ENCODE data around the gene DMAC2.
A peak's percentile ranks its signal among the peaks of the same experiment; 100 is the strongest.

Gene DMAC2

DNA sequence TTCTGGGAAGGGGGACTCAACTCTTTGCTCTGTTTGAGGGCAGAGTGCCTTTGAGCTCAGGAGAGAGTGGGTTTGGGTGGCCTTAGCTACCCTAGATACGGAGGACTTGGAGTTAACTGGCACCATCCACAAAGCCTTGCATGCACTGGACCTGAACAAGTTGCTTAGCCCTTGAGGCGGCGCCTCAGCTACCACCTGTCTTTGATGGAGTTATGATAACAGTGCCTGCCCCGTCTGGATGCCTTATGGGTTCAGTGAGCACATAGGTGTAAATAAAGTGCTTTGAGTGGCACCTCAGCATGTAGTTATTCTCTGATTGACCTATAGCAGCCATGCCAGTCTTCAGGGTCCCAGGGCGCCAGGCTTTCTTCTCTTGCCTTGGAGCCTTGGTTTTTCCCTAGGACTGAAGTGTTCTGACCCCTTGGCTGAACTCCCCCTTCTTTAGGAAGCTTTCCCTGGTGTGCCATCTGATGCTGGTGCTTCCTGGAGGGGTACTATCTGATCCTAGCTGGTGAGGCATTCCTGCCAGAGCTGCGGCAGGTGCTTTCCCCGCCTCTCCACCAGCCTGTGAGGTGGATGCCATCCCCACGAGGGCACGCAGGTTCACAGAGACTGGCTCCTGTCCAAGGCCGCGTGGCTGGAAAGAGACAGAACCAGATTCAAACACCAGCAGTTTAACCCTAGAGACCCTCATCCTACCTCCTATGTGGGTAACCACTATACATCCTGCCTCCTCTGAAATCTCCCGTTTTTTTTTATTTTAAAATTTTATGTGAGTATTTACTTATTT is 36.3 kb downstream of the DMAC2 start:
- Histone ChIP-seq H3K36me3 (ENCODE audit: insufficient read depth, low read length) (peaks cover 2% of the 10 kb centered on the region), H3K4me2 (ENCODE audit: low read length) (no peak overlapping the region), H3K9me3 (replicated peaks; ENCODE audit: low read length) (no peaks in the 10 kb centered on the region), H3K4me3 (ENCODE audit: low read length) (no peak overlapping the region), H3K27me3 (ENCODE audit: control insufficient read depth, insufficient read depth, low read length) (no peaks in the 10 kb centered on the region), H3K4me1 (ENCODE audit: control insufficient read depth, insufficient read depth, low read length) (peaks cover 6% of the 10 kb centered on the region), H3K9ac (ENCODE audit: low read depth, low read length) (no peak overlapping the region)

DNA sequence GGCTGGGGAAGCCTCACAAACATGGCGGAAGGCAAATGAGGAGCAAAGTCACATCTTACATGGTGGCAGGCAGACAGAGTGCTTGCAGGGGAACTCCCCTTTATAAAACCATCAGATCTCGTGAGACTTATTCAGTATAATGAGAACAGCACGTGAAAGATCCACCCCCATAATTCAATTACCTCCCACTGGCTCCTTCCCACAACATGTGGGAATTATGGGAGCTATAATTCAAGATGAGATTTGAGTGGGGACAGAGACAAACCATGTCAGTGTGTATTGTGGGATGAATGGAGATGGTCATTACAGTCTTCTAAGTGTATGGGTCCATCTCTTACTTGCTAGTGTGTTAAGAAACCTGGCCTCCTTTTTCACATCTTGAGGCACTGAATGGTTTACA is 37.7 kb downstream of the DMAC2 start:
- Histone ChIP-seq H3K9me3 (replicated peaks; ENCODE audit: low read length) (no peaks in the 10 kb centered on the region), H3K9ac (ENCODE audit: low read depth, low read length) (no peak overlapping the region), H3K4me1 (ENCODE audit: control insufficient read depth, insufficient read depth, low read length) (peaks cover 8% of the 10 kb centered on the region), H3K36me3 (ENCODE audit: insufficient read depth, low read length) (peaks cover 2% of the 10 kb centered on the region), H3K4me2 (ENCODE audit: low read length) (no peak overlapping the region), H3K4me3 (ENCODE audit: low read length) (no peak overlapping the region), H3K27me3 (ENCODE audit: control insufficient read depth, insufficient read depth, low read length) (no peaks in the 10 kb centered on the region)

DNA sequence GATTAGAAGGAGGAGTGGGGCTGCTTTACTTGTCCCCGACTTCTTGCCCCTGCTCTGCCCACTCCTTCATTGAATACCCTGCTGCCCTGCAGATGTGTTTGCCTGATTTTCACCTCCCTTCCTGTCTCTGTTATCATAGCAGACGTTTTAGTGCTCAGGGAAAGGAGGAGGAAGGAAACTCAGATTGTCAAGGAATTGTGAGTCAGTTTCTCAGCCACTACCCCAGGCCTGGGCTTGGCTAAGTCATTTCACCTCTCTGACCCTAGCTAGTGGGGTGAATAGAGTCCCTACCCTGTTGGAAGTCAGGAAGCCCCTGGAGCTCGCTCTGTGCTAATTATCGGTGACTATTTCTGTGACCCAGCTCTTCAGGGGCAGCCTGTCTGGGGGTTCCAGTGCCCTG is 38.2 kb downstream of the DMAC2 start:
- no peak overlapping the region for H3K4me3 ChIP-seq (ENCODE audit: low read length)
- H3K4me2 ChIP-seq (ENCODE audit: low read length), result no peak overlapping the region
- no peaks in the 10 kb centered on the region for H3K9me3 ChIP-seq (replicated peaks; ENCODE audit: low read length)
- peaks cover 2% of the 10 kb centered on the region for H3K36me3 ChIP-seq (ENCODE audit: insufficient read depth, low read length)
- peaks cover 8% of the 10 kb centered on the region for H3K4me1 ChIP-seq (ENCODE audit: control insufficient read depth, insufficient read depth, low read length)
- no peaks in the 10 kb centered on the region for H3K27me3 ChIP-seq (ENCODE audit: control insufficient read depth, insufficient read depth, low read length)
- H3K9ac ChIP-seq (ENCODE audit: low read depth, low read length), result no peak overlapping the region

DNA sequence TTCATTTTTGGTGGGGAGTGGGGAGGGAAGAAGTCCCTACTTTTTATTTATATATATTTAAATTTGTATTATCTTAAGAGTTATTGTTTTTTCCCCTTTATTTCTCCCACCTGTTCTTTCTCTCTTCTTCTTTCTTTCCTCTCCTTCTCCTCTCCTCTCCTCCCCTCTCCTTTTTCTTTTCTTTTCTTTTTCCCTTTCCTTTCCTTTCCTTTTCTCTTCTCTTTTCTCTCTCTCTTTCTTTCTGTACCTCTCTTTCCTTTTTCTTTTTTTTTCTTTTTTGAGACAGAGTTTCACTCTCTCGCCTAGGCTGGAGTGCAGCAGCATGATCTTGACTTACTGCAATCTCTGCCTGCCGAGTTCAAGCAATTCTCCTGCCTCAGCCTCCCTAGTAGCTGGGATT is 40.2 kb downstream of the DMAC2 start:
- Histone ChIP-seq H3K9me3 (replicated peaks; ENCODE audit: low read length) (no peaks in the 10 kb centered on the region), H3K36me3 (ENCODE audit: insufficient read depth, low read length) (peaks cover 2% of the 10 kb centered on the region), H3K27me3 (ENCODE audit: control insufficient read depth, insufficient read depth, low read length) (no peaks in the 10 kb centered on the region), H3K4me2 (ENCODE audit: low read length) (no peak overlapping the region), H3K4me1 (ENCODE audit: control insufficient read depth, insufficient read depth, low read length) (peaks cover 8% of the 10 kb centered on the region), H3K4me3 (ENCODE audit: low read length) (no peak overlapping the region), H3K9ac (ENCODE audit: low read depth, low read length) (no peak overlapping the region)

DNA sequence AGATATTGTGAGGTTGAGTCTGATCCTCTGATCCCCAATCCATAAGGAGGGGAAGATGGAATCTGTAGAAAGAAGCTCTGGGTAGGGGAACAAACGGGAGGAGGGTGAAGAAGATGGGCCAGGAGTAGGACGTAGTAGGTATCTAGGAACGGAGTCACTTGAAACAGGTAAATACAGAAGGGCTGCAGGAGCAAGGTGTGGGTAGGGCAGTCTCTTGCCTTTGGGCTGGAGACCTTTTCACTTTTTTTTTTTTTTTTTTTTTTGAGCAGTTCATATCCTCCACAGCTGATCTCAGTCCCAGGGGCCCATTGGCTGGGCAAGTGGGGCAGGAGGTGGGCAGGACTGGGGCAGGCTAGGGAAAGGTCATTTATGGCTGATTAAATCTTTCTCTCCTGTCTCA is 40.6 kb downstream of the DMAC2 start:
- Histone ChIP-seq H3K36me3 (ENCODE audit: insufficient read depth, low read length) (peaks cover 2% of the 10 kb centered on the region), H3K27me3 (ENCODE audit: control insufficient read depth, insufficient read depth, low read length) (no peaks in the 10 kb centered on the region), H3K9ac (ENCODE audit: low read depth, low read length) (peak overlapping the region; percentile 97), H3K4me3 (ENCODE audit: low read length) (peak overlapping the region; percentile 91), H3K9me3 (replicated peaks; ENCODE audit: low read length) (no peaks in the 10 kb centered on the region), H3K4me1 (ENCODE audit: control insufficient read depth, insufficient read depth, low read length) (peaks cover 8% of the 10 kb centered on the region), H3K4me2 (ENCODE audit: low read length) (peak overlapping the region; percentile 99)

DNA sequence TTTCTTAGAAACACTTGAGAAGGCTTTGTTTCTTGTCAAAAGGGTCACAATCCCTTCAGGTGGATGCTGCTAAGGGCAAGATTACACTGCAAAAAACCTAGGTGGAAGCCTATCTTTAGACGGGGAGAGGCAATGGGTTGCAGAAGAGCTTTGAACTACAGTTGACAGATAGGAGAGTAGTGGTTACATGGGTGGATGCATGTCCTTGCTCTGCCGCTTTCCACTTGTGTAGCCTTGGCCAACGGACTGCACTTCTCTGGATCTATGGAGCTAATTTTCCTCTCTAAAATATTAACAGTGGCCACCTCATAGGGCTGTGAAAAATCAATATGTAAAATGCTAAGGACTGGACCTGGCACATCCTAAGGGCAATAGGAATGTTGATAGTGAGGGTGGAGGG is 41.1 kb downstream of the DMAC2 start:
- Histone ChIP-seq H3K27me3 (ENCODE audit: control insufficient read depth, insufficient read depth, low read length) (no peaks in the 10 kb centered on the region), H3K4me3 (ENCODE audit: low read length) (peak overlapping the region; percentile 91), H3K9ac (ENCODE audit: low read depth, low read length) (peak overlapping the region; percentile 97)

DNA sequence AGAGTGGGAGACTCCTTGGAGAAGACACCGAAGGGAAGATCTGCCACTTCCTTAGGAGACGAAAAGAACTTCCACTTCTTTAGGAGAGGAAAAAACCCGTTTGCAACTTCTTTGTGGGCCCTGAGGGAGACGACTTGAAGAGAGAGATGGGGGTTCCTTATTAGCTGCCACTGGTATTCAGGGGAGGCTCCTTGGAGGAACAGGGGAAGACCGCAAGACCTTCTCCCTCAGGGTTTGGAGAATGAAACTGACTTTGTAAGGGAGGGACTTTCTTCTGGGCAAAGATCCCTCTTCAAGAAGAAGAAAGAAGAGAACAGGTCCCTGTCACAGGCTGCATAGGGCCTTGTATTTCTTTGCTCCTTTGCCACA is 41.7 kb downstream of the DMAC2 start:
- no peaks in the 10 kb centered on the region for H3K9me3 ChIP-seq (replicated peaks; ENCODE audit: low read length)
- H3K4me3 ChIP-seq (ENCODE audit: low read length), result peak overlapping the region; percentile 91
- H3K27me3 ChIP-seq (ENCODE audit: control insufficient read depth, insufficient read depth, low read length), result no peaks in the 10 kb centered on the region
- no peaks in the 10 kb centered on the region for H3K36me3 ChIP-seq (ENCODE audit: insufficient read depth, low read length)
- peaks cover 8% of the 10 kb centered on the region for H3K4me1 ChIP-seq (ENCODE audit: control insufficient read depth, insufficient read depth, low read length)
- peak overlapping the region; percentile 99 for H3K4me2 ChIP-seq (ENCODE audit: low read length)
- peak overlapping the region; percentile 97 for H3K9ac ChIP-seq (ENCODE audit: low read depth, low read length)

More for the DNA sequence above, 41.1 kb downstream of the DMAC2 start:
- H3K36me3 ChIP-seq (ENCODE audit: insufficient read depth, low read length), result peaks cover 2% of the 10 kb centered on the region
- H3K4me2 ChIP-seq (ENCODE audit: low read length), result peak overlapping the region; percentile 99
- no peaks in the 10 kb centered on the region for H3K9me3 ChIP-seq (replicated peaks; ENCODE audit: low read length)
- H3K4me1 ChIP-seq (ENCODE audit: control insufficient read depth, insufficient read depth, low read length), result peaks cover 8% of the 10 kb centered on the region

DNA sequence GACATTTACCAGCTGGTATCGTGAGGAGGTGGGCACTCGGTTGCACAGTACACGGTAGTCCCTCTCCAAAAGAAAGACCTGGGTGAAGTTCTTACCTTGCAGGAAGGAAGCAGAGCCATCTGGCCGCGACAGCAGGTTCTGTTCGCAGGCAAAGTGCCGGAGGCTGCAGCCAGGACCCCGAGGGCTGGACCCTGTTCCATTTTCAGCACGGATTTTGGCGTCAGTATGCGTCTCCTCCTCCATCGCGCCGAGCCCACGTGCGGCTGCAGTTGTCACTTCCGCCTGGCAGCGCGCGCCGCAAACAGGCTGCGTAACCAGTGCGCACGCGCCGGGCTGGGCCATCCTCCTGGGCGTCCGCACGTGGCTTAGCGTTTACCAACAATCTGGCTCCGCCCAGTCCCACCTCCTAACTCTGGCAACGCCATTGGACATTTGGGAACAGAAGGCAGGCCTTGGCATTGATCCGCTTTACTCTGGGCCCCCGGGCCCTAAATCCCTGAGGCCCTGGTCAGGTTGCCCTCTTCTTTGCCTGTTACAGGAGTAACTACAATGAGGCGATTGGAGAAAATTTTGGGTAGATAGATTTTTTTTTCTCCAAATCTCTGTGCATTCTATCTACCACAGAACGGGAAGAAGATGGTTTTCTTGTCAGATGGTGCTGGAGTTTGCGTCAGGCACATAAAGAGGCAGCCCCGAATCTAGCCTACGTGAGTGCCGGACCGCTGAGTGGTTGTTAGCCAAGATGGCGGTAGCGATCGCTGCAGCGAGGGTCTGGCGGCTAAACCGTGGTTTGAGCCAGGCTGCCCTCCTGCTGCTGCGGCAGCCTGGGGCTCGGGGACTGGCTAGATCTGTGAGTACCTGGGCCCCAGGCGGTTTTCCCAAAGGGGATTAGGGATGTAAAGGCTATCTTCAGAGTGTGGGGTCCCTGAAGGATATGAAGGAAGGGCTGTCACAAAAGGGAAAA is 42.3 kb downstream of the DMAC2 start, which contains the start of the genes BCKDHA and EXOSC5:
BCKDHA (plus strand) TSS at position 733 of the 964 bp plus-strand sequence; CDS start at position 743, 10 bp downstream.
EXOSC5 (minus strand) TSS at position 274 of the 964 bp plus-strand sequence; CDS start at position 243, 31 bp downstream.
- no peaks in the 10 kb centered on the region for H3K27me3 ChIP-seq (ENCODE audit: control insufficient read depth, insufficient read depth, low read length)
- H3K9me3 ChIP-seq (replicated peaks; ENCODE audit: low read length), result no peaks in the 10 kb centered on the region
- H3K9ac ChIP-seq (ENCODE audit: low read depth, low read length), result peak within 1 kb of the TSS; percentile 97
- peaks cover 8% of the 10 kb centered on the region for H3K4me1 ChIP-seq (ENCODE audit: control insufficient read depth, insufficient read depth, low read length)
- peak within 1 kb of the TSS; percentile 91 for H3K4me3 ChIP-seq (ENCODE audit: low read length)
- H3K36me3 ChIP-seq (ENCODE audit: insufficient read depth, low read length), result no peaks in the 10 kb centered on the region
- H3K4me2 ChIP-seq (ENCODE audit: low read length), result peak within 1 kb of the TSS; percentile 99

DNA sequence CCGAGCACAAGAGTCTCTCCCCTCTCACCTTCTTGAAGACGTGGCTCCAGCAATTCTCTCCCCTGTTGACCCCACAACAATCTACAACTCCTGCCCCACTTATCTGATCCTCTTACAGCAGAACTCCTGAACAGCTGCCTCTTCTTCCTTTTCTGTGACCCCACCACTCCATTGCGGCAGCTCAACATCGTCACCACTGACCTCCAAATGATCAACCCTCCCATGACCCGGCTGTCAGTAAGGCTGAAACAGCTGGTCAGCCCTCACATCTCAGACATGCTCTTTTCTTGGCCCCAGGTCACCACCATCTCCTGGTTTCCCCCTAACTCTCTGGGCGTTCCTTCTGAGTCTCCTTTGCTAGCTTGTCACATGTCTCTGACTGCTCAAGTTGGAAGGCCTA is 44.4 kb downstream of the DMAC2 start:
- H3K36me3 ChIP-seq (ENCODE audit: insufficient read depth, low read length), result peaks cover 11% of the 10 kb centered on the region
- peaks cover 8% of the 10 kb centered on the region for H3K4me1 ChIP-seq (ENCODE audit: control insufficient read depth, insufficient read depth, low read length)
- no peaks in the 10 kb centered on the region for H3K9me3 ChIP-seq (replicated peaks; ENCODE audit: low read length)
- H3K9ac ChIP-seq (ENCODE audit: low read depth, low read length), result no peak overlapping the region
- no peaks in the 10 kb centered on the region for H3K27me3 ChIP-seq (ENCODE audit: control insufficient read depth, insufficient read depth, low read length)
- H3K4me2 ChIP-seq (ENCODE audit: low read length), result no peak overlapping the region
- no peak overlapping the region for H3K4me3 ChIP-seq (ENCODE audit: low read length)

DNA sequence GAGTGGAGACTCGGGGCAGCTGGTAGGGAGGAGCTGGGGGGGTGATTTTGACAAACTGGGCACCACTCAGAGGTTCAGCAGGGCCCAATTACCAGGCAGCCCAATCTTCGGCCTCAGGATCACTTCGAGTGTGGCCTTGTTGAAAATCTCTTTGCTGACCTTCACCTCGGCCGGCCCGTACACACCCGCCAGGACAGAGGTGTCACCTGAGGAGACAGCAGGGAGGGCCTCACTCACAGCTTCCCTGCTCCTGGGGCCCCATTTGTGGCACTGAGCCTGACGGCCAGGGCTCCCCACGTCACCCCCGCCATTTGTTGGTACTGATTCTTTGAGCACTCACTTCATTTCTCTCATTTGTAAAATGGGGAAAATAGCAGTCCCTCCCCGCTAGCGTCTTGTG is 46.9 kb downstream of the DMAC2 start:
- Histone ChIP-seq H3K4me1 (ENCODE audit: control insufficient read depth, insufficient read depth, low read length) (no peaks in the 10 kb centered on the region), H3K36me3 (ENCODE audit: insufficient read depth, low read length) (peaks cover 14% of the 10 kb centered on the region), H3K27me3 (ENCODE audit: control insufficient read depth, insufficient read depth, low read length) (no peaks in the 10 kb centered on the region)

DNA sequence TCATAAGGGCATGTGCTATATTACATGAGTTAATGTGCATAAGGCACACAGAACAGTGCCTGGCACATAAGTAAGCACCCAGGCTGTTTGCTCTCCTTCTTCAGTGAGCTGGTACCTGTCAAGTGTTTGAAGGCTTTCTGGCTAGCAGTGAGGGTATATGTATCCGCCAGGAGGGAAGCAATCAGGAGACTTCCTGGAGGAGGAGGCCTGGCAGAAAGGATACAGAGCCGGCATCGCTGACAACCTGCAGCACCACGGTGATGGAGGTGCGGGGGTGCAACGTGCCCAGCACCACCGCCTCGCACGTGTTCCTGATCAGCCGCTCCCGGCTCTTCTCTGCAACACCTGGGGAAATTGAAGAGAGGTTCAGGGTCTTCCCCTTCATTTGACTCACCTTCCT is 48.1 kb downstream of the DMAC2 start:
- H3K27me3 ChIP-seq (ENCODE audit: control insufficient read depth, insufficient read depth, low read length), result no peaks in the 10 kb centered on the region
- H3K36me3 ChIP-seq (ENCODE audit: insufficient read depth, low read length), result peaks cover 14% of the 10 kb centered on the region
- no peak overlapping the region for H3K4me3 ChIP-seq (ENCODE audit: low read length)
- no peak overlapping the region for H3K9ac ChIP-seq (ENCODE audit: low read depth, low read length)
- H3K4me2 ChIP-seq (ENCODE audit: low read length), result no peak overlapping the region
- no peaks in the 10 kb centered on the region for H3K4me1 ChIP-seq (ENCODE audit: control insufficient read depth, insufficient read depth, low read length)
- no peaks in the 10 kb centered on the region for H3K9me3 ChIP-seq (replicated peaks; ENCODE audit: low read length)

More for the DNA sequence above, 46.9 kb downstream of the DMAC2 start:
- Histone ChIP-seq H3K4me2 (ENCODE audit: low read length) (no peak overlapping the region), H3K9me3 (replicated peaks; ENCODE audit: low read length) (no peaks in the 10 kb centered on the region), H3K4me3 (ENCODE audit: low read length) (no peak overlapping the region), H3K9ac (ENCODE audit: low read depth, low read length) (no peak overlapping the region)

All from skeletal muscle satellite cell (primary cell).